Kidney (tissue), 14 donors: ENCODE results near the gene CHSY1. TPM values are rescaled to one million over a fixed set of nuclear protein-coding genes. Genes with fewer than 3 reads are reported as not detected.

Experiments used
- DNase-seq, 5 donors: peaks; one replicate each; pipeline ENCODE4 v3.0.0-alpha.2; 2013 to 2020
- FAIRE-seq: peaks from 2 replicates; lab custom pipeline; 2012; peaks lifted over from hg19 to GRCh38; lab: Jason Lieb, UNC
- H3K27ac ChIP-seq, 2 donors: one replicate each; pipeline ENCODE4 v1.7.0; 2013; ENCODE audit warnings: low read depth in 2 of 2, low read length in 2 of 2, inconsistent platforms in 1 of 2
- H3K27me3 ChIP-seq: one replicate; pipeline ENCODE4 v1.7.1; 2013; ENCODE audit warnings: low read length, inconsistent platforms; ENCODE audit not compliant: control insufficient read depth, insufficient read depth
- H3K36me3 ChIP-seq, 3 donors: one replicate each; pipeline versions ENCODE4 v1.7.0 to v1.7.1; 2013; ENCODE audit warnings: low read length in 3 of 3, control low read depth in 1 of 3, inconsistent platforms in 1 of 3; ENCODE audit not compliant: insufficient read depth in 3 of 3, control insufficient read depth in 2 of 3
- H3K4me1 ChIP-seq, 3 donors: one replicate each; pipeline versions ENCODE4 v1.7.0 to v1.7.1; 2013; ENCODE audit warnings: low read length in 3 of 3, inconsistent platforms in 1 of 3, low read depth in 1 of 3; ENCODE audit not compliant: control insufficient read depth in 2 of 3, insufficient read depth in 2 of 3
- H3K4me3 ChIP-seq, 3 donors: one replicate each; pipeline versions ENCODE4 v1.7.0 to v1.8.1; 2013; ENCODE audit warnings: low read length in 3 of 3, control low read depth in 1 of 3, inconsistent platforms in 1 of 3
- H3K9ac ChIP-seq, 3 donors: one replicate each; pipeline versions ENCODE4 v1.7.0 to v1.7.1; 2013; ENCODE audit warnings: low read length in 3 of 3, control low read depth in 1 of 3, inconsistent platforms in 1 of 3
- H3K9me3 ChIP-seq, 3 donors: one replicate each; pipeline versions ENCODE4 v1.7.0 to v1.7.1; 2013; ENCODE audit warnings: low read length in 3 of 3, control low read depth in 1 of 3, inconsistent platforms in 1 of 3; ENCODE audit not compliant: control insufficient read depth in 2 of 3, insufficient read depth in 1 of 3
- CTCF ChIP-seq: IDR thresholded peaks from 3 replicates; pipeline ENCODE4 v1.5.1; 2012; ENCODE audit warnings: mild to moderate bottlenecking, moderate library complexity, borderline replicate concordance; ENCODE audit not compliant: insufficient read depth; ENCODE audit errors: extremely low read depth
- intact Hi-C: fragments of 100-400 bp; cut with DNase I; formaldehyde crosslinking; loops from one replicate; pipeline ENCODE4 v1.11.1; 2022
- polyA plus RNA-seq: library from polyadenylated mRNA; stranded (reverse); fragments of 350-450 nt; fragmentation: Illumina TruSeq; extraction: RNeasy Lipid Tissue Mini Kit (QIAGEN cat#74804); gene quantifications from one replicate; pipeline ENCODE4 v1.2.3, GENCODE V29; 2014; ENCODE audit warnings: low read depth, low replicate concordance; ENCODE audit not compliant: insufficient read depth
- total RNA-seq: library from RNA; stranded (reverse); fragmentation: NEBNext Ultra II Directional; extraction: Animal tissue kit (Norgen Biotek cat#: 25700); gene quantifications from one replicate; pipeline ENCODE4 v1.2.1, GENCODE V29; 2021
- donor health status: control.
- donor health status: control.
- donor health status: control.
- donor health status: control.
- donor health status: control.
- donor health status: DM: yes; HTN: yes; CAD: no.
- donor health status: Normal renal cell carcinoma (clear cell type).

CHSY1 gene
- total and polyA plus RNA-seq, 2 donors from 2014 or later, result 7.2 to 41.6 TPM

GRCh38 chr15:101204739-101205535 lies 46.9 kb downstream of the CHSY1 start:
- no peak overlapping the region for H3K27ac ChIP-seq
- no peaks in the 10 kb centered on the region for H3K36me3 ChIP-seq
- H3K9ac ChIP-seq, result no peak overlapping the region
- DNase-seq (no peak), FAIRE-seq (no peak)
- H3K4me3 ChIP-seq, result no peak overlapping the region
- H3K27me3 ChIP-seq, result no peaks in the 10 kb centered on the region
- no peaks in the 10 kb centered on the region for H3K9me3 ChIP-seq
- intact Hi-C loops, result no loop called here
- no peak for TF ChIP-seq CTCF
- H3K4me1 ChIP-seq, result peaks cover 0 to 16% (median 9%) of the 10 kb centered on the region in 3 donors

- no peak for TF ChIP-seq CTCF
- intact Hi-C loops, result no loop called here
- FAIRE-seq, result no peak
- Histone ChIP-seq H3K4me1 (peaks cover 0 to 12% (median 5%) of the 10 kb centered on the region in 3 donors), H3K9ac (no peak overlapping the region), H3K4me3 (no peak overlapping the region), H3K9me3 (no peaks in the 10 kb centered on the region), H3K36me3 (no peaks in the 10 kb centered on the region), H3K27me3 (no peaks in the 10 kb centered on the region), H3K27ac (no peak overlapping the region)
- no peak for DNase-seq
Observed at GRCh38 chr15:101203607-101204189, 48.1 kb downstream of the CHSY1 start.

- Histone ChIP-seq H3K27ac (no peak overlapping the region), H3K4me3 (no peak overlapping the region), H3K9me3 (no peaks in the 10 kb centered on the region), H3K4me1 (peaks cover 0 to 15% (median 5%) of the 10 kb centered on the region in 3 donors), H3K36me3 (no peaks in the 10 kb centered on the region), H3K9ac (no peak overlapping the region), H3K27me3 (no peaks in the 10 kb centered on the region)
- FAIRE-seq, result no peak
- intact Hi-C loops, result no loop called here
- no peak for DNase-seq
- TF ChIP-seq CTCF, result no peak
Observed at GRCh38 chr15:101203029-101203573, 48.7 kb downstream of the CHSY1 start.
